ENCODE measurements around the gene PLEKHH2. TPM values are rescaled to one million over a fixed set of nuclear protein-coding genes. Genes with fewer than 3 reads are reported as not detected.
A peak's percentile ranks its signal among the peaks of the same experiment; 100 is the strongest.

PLEKHH2 gene
- total RNA-seq, 1 donor from 2014 or later, result 2.3 TPM

DNA sequence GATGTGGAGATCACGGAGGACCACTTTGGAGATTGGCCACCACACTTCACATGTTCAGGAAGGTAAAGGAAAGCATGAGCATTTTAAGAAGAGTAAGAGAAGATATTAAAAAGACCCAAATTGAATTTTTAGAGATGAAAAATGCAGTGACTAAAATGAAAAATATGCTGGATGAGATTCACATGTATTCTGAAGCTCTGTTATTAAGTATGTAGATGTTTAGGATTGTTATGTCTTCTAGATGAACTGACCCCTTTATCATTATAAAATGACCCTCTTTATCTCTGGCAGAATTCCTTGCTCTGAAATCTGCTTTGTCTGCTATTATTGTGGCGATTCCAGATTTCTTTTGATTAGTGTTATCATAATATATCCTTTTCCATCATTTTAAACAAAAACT is 100.8 kb downstream of the PLEKHH2 start:
- no peak overlapping the region for H3K4me3 ChIP-seq (ENCODE audit: low read depth, low read length)
- no peak for DNase-seq (ENCODE audit: low read depth)
- H3K27me3 ChIP-seq (ENCODE audit: control insufficient read depth, insufficient read depth, low read length), result no peaks in the 10 kb centered on the region
- no peaks in the 10 kb centered on the region for H3K36me3 ChIP-seq (ENCODE audit: control insufficient read depth, insufficient read depth, low read length)
- no peak for TF ChIP-seq CTCF (IDR thresholded peaks at IDR 0.05; ENCODE audit: insufficient read depth, low read length, poor library complexity, severe bottlenecking)

GRCh38 chr2:43738257-43738656 is 101.2 kb downstream of the PLEKHH2 start:
- no peaks in the 10 kb centered on the region for H3K27me3 ChIP-seq (ENCODE audit: control insufficient read depth, insufficient read depth, low read length)

DNA sequence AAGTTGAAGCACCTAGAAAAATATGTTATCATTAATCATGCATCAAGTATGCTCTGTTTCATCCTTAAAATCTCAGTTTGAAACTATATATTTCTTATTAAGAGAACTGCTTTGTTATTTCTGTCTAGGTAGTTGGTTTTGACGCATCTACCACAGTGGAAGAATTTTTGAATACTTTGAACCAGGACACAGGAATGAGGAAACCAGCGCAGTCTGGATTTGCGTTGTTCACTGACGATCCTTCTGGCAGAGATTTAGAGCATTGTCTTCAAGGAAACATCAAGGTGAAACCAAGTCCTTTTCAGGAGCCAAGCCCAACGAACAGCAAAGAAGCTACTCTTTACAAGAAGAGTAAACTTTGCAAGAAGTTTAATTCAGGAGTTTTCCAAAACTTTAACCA is 106.6 kb downstream of the PLEKHH2 start:
- Histone ChIP-seq H3K36me3 (ENCODE audit: control insufficient read depth, insufficient read depth, low read length) (no peaks in the 10 kb centered on the region), H3K4me3 (ENCODE audit: low read depth, low read length) (no peak overlapping the region), H3K27me3 (ENCODE audit: control insufficient read depth, insufficient read depth, low read length) (no peaks in the 10 kb centered on the region)
- DNase-seq (ENCODE audit: low read depth), result no peak
- TF ChIP-seq CTCF (IDR thresholded peaks at IDR 0.05; ENCODE audit: insufficient read depth, low read length, poor library complexity, severe bottlenecking), result no peak

More at GRCh38 chr2:43738257-43738656, 101.2 kb downstream of the PLEKHH2 start:
- TF ChIP-seq CTCF (IDR thresholded peaks at IDR 0.05; ENCODE audit: insufficient read depth, low read length, poor library complexity, severe bottlenecking), result no peak
- no peak overlapping the region for H3K4me3 ChIP-seq (ENCODE audit: low read depth, low read length)
- DNase-seq (ENCODE audit: low read depth), result no peak
- H3K36me3 ChIP-seq (ENCODE audit: control insufficient read depth, insufficient read depth, low read length), result no peaks in the 10 kb centered on the region

DNA sequence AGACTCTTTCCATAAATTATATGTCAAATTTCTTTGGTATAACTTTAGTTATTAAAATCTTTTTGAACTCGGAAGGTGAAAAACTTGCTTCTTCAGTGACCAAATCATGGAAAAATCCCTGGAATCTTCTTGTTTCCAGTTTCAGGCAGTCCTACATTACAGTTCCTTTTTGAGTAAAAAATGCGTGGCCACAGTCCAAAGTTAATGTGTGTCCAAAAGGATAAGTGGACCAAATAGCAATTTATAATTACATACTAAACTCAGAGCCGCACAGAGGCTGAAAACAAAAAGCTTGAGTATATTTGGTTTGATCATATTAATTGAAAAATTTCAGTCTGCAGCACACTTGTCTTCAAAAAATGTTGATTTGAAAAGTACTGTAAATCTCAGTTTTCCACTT is 108.4 kb downstream of the PLEKHH2 start:
- no peaks in the 10 kb centered on the region for H3K36me3 ChIP-seq (ENCODE audit: control insufficient read depth, insufficient read depth, low read length)
- no peak overlapping the region for H3K4me3 ChIP-seq (ENCODE audit: low read depth, low read length)
- TF ChIP-seq CTCF (IDR thresholded peaks at IDR 0.05; ENCODE audit: insufficient read depth, low read length, poor library complexity, severe bottlenecking), result no peak
- DNase-seq (ENCODE audit: low read depth), result peak; percentile 39
- H3K27me3 ChIP-seq (ENCODE audit: control insufficient read depth, insufficient read depth, low read length), result no peaks in the 10 kb centered on the region

DNA sequence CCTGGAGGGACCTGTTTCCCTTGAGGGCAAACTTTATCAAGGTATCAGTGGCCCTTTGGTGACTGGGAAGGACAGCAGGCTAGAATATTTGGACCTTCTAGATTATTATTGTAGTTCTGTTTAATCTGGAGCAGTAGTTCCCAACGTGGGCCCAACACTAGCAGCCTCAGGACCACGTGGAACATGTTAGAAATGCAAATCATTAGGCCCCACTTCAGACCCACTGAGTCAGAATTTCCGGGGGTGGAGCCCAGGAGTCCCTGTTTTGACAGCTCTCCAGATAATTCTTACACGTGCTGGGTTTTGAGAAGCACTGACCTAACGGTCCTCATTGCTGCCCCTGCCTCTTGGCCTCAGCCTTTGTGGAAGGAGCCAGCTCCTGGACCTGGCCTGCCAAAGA is 111.3 kb downstream of the PLEKHH2 start:
- H3K27me3 ChIP-seq (ENCODE audit: control insufficient read depth, insufficient read depth, low read length), result no peaks in the 10 kb centered on the region
- TF ChIP-seq CTCF (IDR thresholded peaks at IDR 0.05; ENCODE audit: insufficient read depth, low read length, poor library complexity, severe bottlenecking), result no peak

DNA sequence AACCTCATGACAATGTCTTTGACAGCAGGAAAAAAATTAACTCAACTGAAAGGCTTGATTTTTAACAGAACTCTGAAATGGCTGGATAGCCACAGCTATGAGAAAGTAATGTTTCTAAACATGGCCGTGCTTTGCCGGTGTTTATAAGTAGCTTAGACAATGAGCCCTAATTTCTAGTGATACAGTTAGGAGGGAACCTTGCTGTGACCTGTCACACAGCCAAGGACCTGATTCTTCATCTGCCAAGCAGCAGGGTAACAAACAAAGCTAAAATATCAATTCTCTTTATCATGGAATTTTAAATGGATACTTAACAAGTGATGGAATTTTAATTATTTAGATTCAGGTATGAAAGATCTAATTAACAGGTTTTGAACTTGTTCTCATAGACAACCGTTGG is 112.5 kb downstream of the PLEKHH2 start:
- Histone ChIP-seq H3K4me3 (ENCODE audit: low read depth, low read length) (no peak overlapping the region), H3K27me3 (ENCODE audit: control insufficient read depth, insufficient read depth, low read length) (no peaks in the 10 kb centered on the region), H3K36me3 (ENCODE audit: control insufficient read depth, insufficient read depth, low read length) (peaks cover 1% of the 10 kb centered on the region)
- peak; percentile 14 for DNase-seq (ENCODE audit: low read depth)
- TF ChIP-seq CTCF (IDR thresholded peaks at IDR 0.05; ENCODE audit: insufficient read depth, low read length, poor library complexity, severe bottlenecking), result no peak

More for the DNA sequence above, 111.3 kb downstream of the PLEKHH2 start:
- no peak overlapping the region for H3K4me3 ChIP-seq (ENCODE audit: low read depth, low read length)
- DNase-seq (ENCODE audit: low read depth), result no peak
- H3K36me3 ChIP-seq (ENCODE audit: control insufficient read depth, insufficient read depth, low read length), result no peaks in the 10 kb centered on the region
